HG02678 (cell line): ENCODE measurements around the gene ARHGAP24.
A peak's percentile ranks its signal among the peaks of the same experiment; 100 is the strongest.

Experiments
- ATAC-seq: cut with Tn5 transposase; IDR thresholded peaks from one replicate; pipeline ENCODE4 v1.9.1; 2021; ENCODE audit warnings: mild to moderate bottlenecking, moderate library complexity; ENCODE audit not compliant: unreplicated experiment

Gene ARHGAP24

GRCh38 chr4:85769009-85769408, 294.1 kb downstream of the ARHGAP24 start:
- no peak for ATAC-seq

- ATAC-seq, result no peak
Measured at GRCh38 chr4:85772470-85772869, 297.5 kb downstream of the ARHGAP24 start.

- no peak for ATAC-seq
Measured at GRCh38 chr4:85773372-85773771, 298.4 kb downstream of the ARHGAP24 start.

GRCh38 chr4:85774000-85774399, 299.1 kb downstream of the ARHGAP24 start:
- no peak for ATAC-seq

GRCh38 chr4:85774489-85774888, 299.5 kb downstream of the ARHGAP24 start:
- ATAC-seq, result no peak

- no peak for ATAC-seq
Measured at GRCh38 chr4:85776096-85776495, 301.1 kb downstream of the ARHGAP24 start.

- ATAC-seq, result peak; percentile 17
Measured at GRCh38 chr4:85776579-85776978, 301.6 kb downstream of the ARHGAP24 start.

GRCh38 chr4:85777908-85778631, 303.1 kb downstream of the ARHGAP24 start:
- peak; percentile 77 for ATAC-seq

GRCh38 chr4:85778632-85779131, 303.7 kb downstream of the ARHGAP24 start:
- ATAC-seq, result peak; percentile 71

GRCh38 chr4:85779165-85779564, 304.2 kb downstream of the ARHGAP24 start:
- ATAC-seq, result peak; percentile 28

GRCh38 chr4:85780664-85781063, 305.7 kb downstream of the ARHGAP24 start:
- ATAC-seq, result peak; percentile 22

GRCh38 chr4:85783483-85783882, 308.5 kb downstream of the ARHGAP24 start:
- peak; percentile 42 for ATAC-seq

- no peak for ATAC-seq
Measured at GRCh38 chr4:85783900-85784299, 308.9 kb downstream of the ARHGAP24 start.

- ATAC-seq, result no peak
Measured at GRCh38 chr4:85784348-85784747, 309.4 kb downstream of the ARHGAP24 start.

- peak; percentile 47 for ATAC-seq
Measured at GRCh38 chr4:85784947-85785346, 310.0 kb downstream of the ARHGAP24 start.

GRCh38 chr4:85787133-85787532, 312.2 kb downstream of the ARHGAP24 start:
- ATAC-seq, result no peak

GRCh38 chr4:85788604-85789003, 313.7 kb downstream of the ARHGAP24 start:
- no peak for ATAC-seq

GRCh38 chr4:85789241-85789640, 314.3 kb downstream of the ARHGAP24 start:
- ATAC-seq, result no peak

- no peak for ATAC-seq
Measured at GRCh38 chr4:85790582-85790981, 315.6 kb downstream of the ARHGAP24 start.

GRCh38 chr4:85792376-85793232, 317.7 kb downstream of the ARHGAP24 start:
- no peak for ATAC-seq

GRCh38 chr4:85793233-85793585, 318.3 kb downstream of the ARHGAP24 start:
- no peak for ATAC-seq
